Skeletal muscle satellite cell (primary cell): ENCODE data around the gene MAPK14.

Experiments used
- H3K27me3 ChIP-seq: 2 replicates; pipeline ENCODE4 v1.7.0; 2013; ENCODE audit warnings: low read length; ENCODE audit not compliant: control insufficient read depth, insufficient read depth
- H3K36me3 ChIP-seq: 2 replicates; pipeline ENCODE4 v1.7.0; 2013; ENCODE audit warnings: mild to moderate bottlenecking, control low read depth, low read length; ENCODE audit not compliant: insufficient read depth
- H3K4me1 ChIP-seq: 2 replicates; pipeline ENCODE4 v1.7.0; 2013; ENCODE audit warnings: low read length; ENCODE audit not compliant: control insufficient read depth, insufficient read depth
- H3K4me2 ChIP-seq: 2 replicates; pipeline ENCODE4 v1.7.0; 2013; ENCODE audit warnings: mild to moderate bottlenecking, low read length
- H3K4me3 ChIP-seq: 2 replicates; pipeline ENCODE4 v1.7.0; 2013; ENCODE audit warnings: low read length
- H3K9ac ChIP-seq: 2 replicates; pipeline ENCODE4 v1.7.0; 2013; ENCODE audit warnings: mild to moderate bottlenecking, low read depth, low read length, moderate library complexity
- H3K9me3 ChIP-seq: replicated peaks from 2 replicates; pipeline ENCODE4 v1.7.0; 2013; ENCODE audit warnings: mild to moderate bottlenecking, control low read depth, low read length

Gene MAPK14

DNA sequence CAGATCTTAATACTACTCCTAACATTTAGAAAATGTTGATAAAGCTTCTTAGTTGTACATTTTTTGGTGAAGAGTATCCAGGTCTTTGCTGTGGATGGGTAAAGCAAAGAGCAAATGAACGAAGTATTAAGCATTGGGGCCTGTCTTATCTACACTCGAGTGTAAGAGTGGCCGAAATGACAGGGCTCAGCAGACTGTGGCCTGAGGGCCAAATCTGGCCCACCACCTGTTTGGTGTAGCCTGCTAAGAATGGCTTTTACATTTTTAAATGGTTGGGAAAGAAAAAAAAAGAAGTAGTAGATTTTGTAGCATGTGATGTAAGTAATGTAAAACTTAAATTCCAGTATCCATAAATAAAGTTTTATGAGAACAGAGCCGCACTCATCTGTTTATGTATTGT lies 83.3 kb downstream of the MAPK14 start:
- H3K9ac ChIP-seq, result no peak overlapping the region
- no peaks in the 10 kb centered on the region for H3K9me3 ChIP-seq
- no peaks in the 10 kb centered on the region for H3K4me1 ChIP-seq
- H3K36me3 ChIP-seq, result peaks cover 37% of the 10 kb centered on the region
- H3K4me2 ChIP-seq, result no peak overlapping the region
- H3K27me3 ChIP-seq, result no peaks in the 10 kb centered on the region
- no peak overlapping the region for H3K4me3 ChIP-seq

DNA sequence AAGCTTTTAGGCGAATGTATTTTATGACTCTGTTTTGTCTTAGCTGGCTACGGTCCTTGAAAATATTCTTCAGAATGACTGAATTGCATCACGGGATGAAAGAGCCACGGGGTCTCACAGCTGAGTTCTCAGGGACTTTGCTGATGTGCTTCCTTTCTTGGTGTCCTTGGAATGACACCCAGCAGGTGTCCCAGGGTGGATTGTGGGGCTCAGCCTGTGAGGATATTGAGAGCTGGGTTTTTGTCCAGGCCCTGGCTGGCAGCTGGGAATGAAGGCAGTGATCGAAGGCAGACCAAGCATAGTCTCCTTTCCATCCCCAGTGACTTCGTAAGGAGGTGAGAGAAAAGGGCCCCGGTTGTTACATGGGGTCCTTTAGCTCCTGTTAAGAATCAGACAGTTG lies 83.9 kb downstream of the MAPK14 start:
- no peaks in the 10 kb centered on the region for H3K4me1 ChIP-seq
- H3K27me3 ChIP-seq, result no peaks in the 10 kb centered on the region
- H3K9me3 ChIP-seq, result no peaks in the 10 kb centered on the region
- no peak overlapping the region for H3K4me3 ChIP-seq
- no peak overlapping the region for H3K9ac ChIP-seq
- H3K36me3 ChIP-seq, result peaks cover 35% of the 10 kb centered on the region
- no peak overlapping the region for H3K4me2 ChIP-seq

DNA sequence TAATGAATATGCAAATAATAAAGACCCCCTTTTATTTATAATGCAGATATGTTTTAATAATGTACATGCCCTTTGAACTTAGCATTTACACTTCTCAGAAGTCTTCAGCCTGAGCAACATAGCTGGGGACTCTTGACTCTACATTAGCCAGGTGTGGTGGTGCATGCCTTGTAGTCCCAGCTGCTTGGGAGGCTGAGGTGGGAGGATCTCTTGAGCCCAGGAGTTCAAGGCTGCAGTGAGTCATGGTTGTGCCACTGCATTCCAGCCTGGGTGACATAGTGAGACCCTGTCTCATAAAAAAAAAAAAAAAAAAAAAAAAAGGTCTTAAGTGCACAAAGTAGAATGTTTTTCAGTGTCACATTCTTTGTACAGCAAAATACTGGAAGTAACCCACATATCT lies 85.4 kb downstream of the MAPK14 start:
- Histone ChIP-seq H3K36me3 (peaks cover 27% of the 10 kb centered on the region), H3K4me1 (no peaks in the 10 kb centered on the region), H3K9me3 (no peaks in the 10 kb centered on the region), H3K4me3 (no peak overlapping the region), H3K4me2 (no peak overlapping the region), H3K9ac (no peak overlapping the region), H3K27me3 (no peaks in the 10 kb centered on the region)

GRCh38 chr6:36113703-36114102 lies 86.1 kb downstream of the MAPK14 start:
- H3K4me2 ChIP-seq, result no peak overlapping the region
- H3K9ac ChIP-seq, result no peak overlapping the region
- H3K4me3 ChIP-seq, result no peak overlapping the region
- no peaks in the 10 kb centered on the region for H3K27me3 ChIP-seq
- H3K4me1 ChIP-seq, result no peaks in the 10 kb centered on the region
- peaks cover 20% of the 10 kb centered on the region for H3K36me3 ChIP-seq
- no peaks in the 10 kb centered on the region for H3K9me3 ChIP-seq

DNA sequence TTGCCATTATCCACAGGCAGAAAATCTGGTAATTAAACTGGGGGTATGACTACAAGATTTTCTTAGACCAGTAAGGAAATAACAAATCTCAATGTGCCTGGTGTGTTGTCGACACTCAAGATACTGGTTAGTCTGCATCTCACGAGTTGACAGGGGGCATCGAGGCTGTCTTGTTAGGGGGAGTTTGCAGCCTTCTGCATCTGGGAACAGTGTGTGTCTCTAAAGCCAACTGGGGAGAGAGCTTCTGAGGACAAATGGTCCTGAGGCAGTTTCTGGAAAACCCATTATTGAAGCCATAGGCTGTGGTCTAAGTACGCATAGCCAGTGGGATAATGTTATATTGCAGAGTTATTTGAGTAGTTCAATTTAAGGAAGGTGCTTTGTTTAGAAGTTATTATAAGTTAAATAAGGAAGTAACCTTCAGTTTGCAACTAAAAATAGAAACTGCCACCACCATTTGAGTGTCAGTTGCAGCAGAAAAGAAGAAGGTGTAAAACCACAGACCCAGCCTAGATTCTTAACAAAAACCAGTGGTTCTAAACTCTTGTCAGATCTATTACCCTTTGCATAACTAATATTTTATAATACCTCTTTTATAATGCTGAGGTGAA lies 87.3 kb downstream of the MAPK14 start:
- Histone ChIP-seq H3K9ac (no peak overlapping the region), H3K27me3 (no peaks in the 10 kb centered on the region), H3K4me3 (no peak overlapping the region), H3K36me3 (peaks cover 15% of the 10 kb centered on the region), H3K4me1 (no peaks in the 10 kb centered on the region), H3K9me3 (no peaks in the 10 kb centered on the region), H3K4me2 (no peak overlapping the region)

- H3K4me3 ChIP-seq, result no peak overlapping the region
- H3K9ac ChIP-seq, result no peak overlapping the region
- no peaks in the 10 kb centered on the region for H3K9me3 ChIP-seq
- H3K36me3 ChIP-seq, result peaks cover 10% of the 10 kb centered on the region
- no peak overlapping the region for H3K4me2 ChIP-seq
- no peaks in the 10 kb centered on the region for H3K27me3 ChIP-seq
- no peaks in the 10 kb centered on the region for H3K4me1 ChIP-seq
Observed at GRCh38 chr6:36115412-36115811, 87.8 kb downstream of the MAPK14 start.

GRCh38 chr6:36116066-36116864 lies 88.7 kb downstream of the MAPK14 start:
- Histone ChIP-seq H3K4me1 (peaks cover 7% of the 10 kb centered on the region), H3K9me3 (no peaks in the 10 kb centered on the region), H3K36me3 (peaks cover 8% of the 10 kb centered on the region)

GRCh38 chr6:36116943-36117342 lies 89.3 kb downstream of the MAPK14 start:
- no peaks in the 10 kb centered on the region for H3K27me3 ChIP-seq
- H3K4me1 ChIP-seq, result peaks cover 9% of the 10 kb centered on the region
- no peak overlapping the region for H3K4me2 ChIP-seq
- no peaks in the 10 kb centered on the region for H3K9me3 ChIP-seq
- H3K9ac ChIP-seq, result no peak overlapping the region
- H3K36me3 ChIP-seq, result peaks cover 5% of the 10 kb centered on the region
- no peak overlapping the region for H3K4me3 ChIP-seq

More at GRCh38 chr6:36116066-36116864, 88.7 kb downstream of the MAPK14 start:
- Histone ChIP-seq H3K4me3 (no peak overlapping the region), H3K4me2 (no peak overlapping the region), H3K9ac (no peak overlapping the region), H3K27me3 (no peaks in the 10 kb centered on the region)

GRCh38 chr6:36117658-36118549 lies 90.3 kb downstream of the MAPK14 start:
- Histone ChIP-seq H3K36me3 (peaks cover 5% of the 10 kb centered on the region), H3K4me1 (peaks cover 9% of the 10 kb centered on the region), H3K27me3 (no peaks in the 10 kb centered on the region), H3K9me3 (no peaks in the 10 kb centered on the region), H3K9ac (no peak overlapping the region), H3K4me3 (no peak overlapping the region), H3K4me2 (no peak overlapping the region)

- no peaks in the 10 kb centered on the region for H3K27me3 ChIP-seq
- H3K9ac ChIP-seq, result no peak overlapping the region
- H3K36me3 ChIP-seq, result peaks cover 5% of the 10 kb centered on the region
- no peak overlapping the region for H3K4me2 ChIP-seq
- H3K4me3 ChIP-seq, result no peak overlapping the region
- no peaks in the 10 kb centered on the region for H3K9me3 ChIP-seq
- peaks cover 12% of the 10 kb centered on the region for H3K4me1 ChIP-seq
Observed at GRCh38 chr6:36118550-36119107, 91.0 kb downstream of the MAPK14 start.

GRCh38 chr6:36119209-36119608 lies 91.6 kb downstream of the MAPK14 start:
- H3K9ac ChIP-seq, result no peak overlapping the region
- peaks cover 13% of the 10 kb centered on the region for H3K4me1 ChIP-seq
- H3K9me3 ChIP-seq, result no peaks in the 10 kb centered on the region
- no peaks in the 10 kb centered on the region for H3K27me3 ChIP-seq
- no peak overlapping the region for H3K4me2 ChIP-seq
- no peak overlapping the region for H3K4me3 ChIP-seq
- peaks cover 5% of the 10 kb centered on the region for H3K36me3 ChIP-seq
